Glomerular endothelial cell (primary cell): ENCODE measurements around the gene FGF22. TPM values are rescaled to one million over a fixed set of nuclear protein-coding genes. Genes with fewer than 3 reads are reported as not detected.

ENCODE experiments used
- total RNA-seq: library from RNA; depleted of rRNA; stranded (reverse); fragments of >200 nt; gene quantifications from 2 replicates; pipeline ENCODE4 v1.2.3, GENCODE V29; 2015

The FGF22 gene
- total RNA-seq, 1 donor from 2014 or later, result 0.35 TPM

Other genes with a start within 250 kb of the FGF22 start
- gene C2CD4C, start 230.7 kb upstream of the FGF22 start, total RNA-seq, result 0.44 and 0.47 TPM in 2 replicates
- gene SHC2, start 178.8 kb upstream of the FGF22 start, total RNA-seq, result 34.3 and 35.1 TPM in 2 replicates
- gene MADCAM1, start 143.4 kb upstream of the FGF22 start, total RNA-seq, result 0.41 TPM in 1 of 2 replicates, not detected in the other
- gene TPGS1, start 132.4 kb upstream of the FGF22 start, total RNA-seq, result 72.9 and 78.5 TPM in 2 replicates
- gene CDC34, start 108.1 kb upstream of the FGF22 start, total RNA-seq, result 125 and 148 TPM in 2 replicates
- gene GZMM, start 95.8 kb upstream of the FGF22 start, total RNA-seq, result not detected in 2 replicates
- 775 and 881 TPM in 2 replicates for gene BSG, start 67.3 kb upstream of the FGF22 start, total RNA-seq
- gene HCN2, start 50.0 kb upstream of the FGF22 start, total RNA-seq, result 1.1 and 2.0 TPM in 2 replicates
- gene POLRMT, start 6.3 kb upstream of the FGF22 start, total RNA-seq, result 30.0 and 56.7 TPM in 2 replicates
- gene RNF126, start 23.3 kb downstream of the FGF22 start, total RNA-seq, result 86.3 and 108 TPM in 2 replicates
- 171 and 280 TPM in 2 replicates for gene FSTL3, start 36.5 kb downstream of the FGF22 start, total RNA-seq
- gene PRSS57, start 55.6 kb downstream of the FGF22 start, total RNA-seq, result 2.2 TPM in 1 of 2 replicates, not detected in the other
- 48.9 and 52.8 TPM in 2 replicates for gene PALM, start 69.1 kb downstream of the FGF22 start, total RNA-seq
- 0.18 and 1.0 TPM in 2 replicates for gene MISP, start 111.2 kb downstream of the FGF22 start, total RNA-seq
- 252 and 331 TPM in 2 replicates for gene PTBP1, start 157.6 kb downstream of the FGF22 start, total RNA-seq
- gene PLPPR3, start 182.1 kb downstream of the FGF22 start, total RNA-seq, result 2.3 and 7.5 TPM in 2 replicates
- not detected in 2 replicates for gene AZU1, start 188.0 kb downstream of the FGF22 start, total RNA-seq
- not detected in 2 replicates for gene PRTN3, start 201.1 kb downstream of the FGF22 start, total RNA-seq
- not detected in 2 replicates for gene ELANE, start 212.4 kb downstream of the FGF22 start, total RNA-seq
- 0.24 and 1.2 TPM in 2 replicates for gene CFD, start 219.8 kb downstream of the FGF22 start, total RNA-seq